Mucosa of descending colon (tissue), 3 donors: ENCODE measurements around the gene WDR11. TPM values are rescaled to one million over a fixed set of nuclear protein-coding genes. Genes with fewer than 3 reads are reported as not detected.
"Not testable (repeated sequence)": the region's sequence is repeated elsewhere in the genome, so short reads cannot be mapped to it uniquely, and the experiment has no call there.

ENCODE experiments used
- ATAC-seq: fragments of 200-7000 bp; cut with Tn5 transposase; one replicate; pipeline ENCODE4 v1.9.1; 2020; ENCODE audit warnings: mild to moderate bottlenecking, moderate library complexity
- DNase-seq, 3 donors: peaks; one replicate each; pipeline ENCODE4 v3.0.0-alpha.2; 2020
- H3K36me3 ChIP-seq: fragments of 200-600 bp; one replicate; pipeline ENCODE4 v1.8.0; 2021; ENCODE audit warnings: low read depth, mild to moderate bottlenecking
- H3K4me1 ChIP-seq: fragments of 200-600 bp; one replicate; pipeline ENCODE4 v1.8.0; 2021; ENCODE audit warnings: low read depth, mild to moderate bottlenecking
- H3K4me3 ChIP-seq: fragments of 200-600 bp; one replicate; pipeline ENCODE4 v1.8.0; 2021; ENCODE audit warnings: mild to moderate bottlenecking
- H3K9me3 ChIP-seq: fragments of 200-600 bp; one replicate; pipeline ENCODE4 v1.8.0; 2021; ENCODE audit warnings: mild to moderate bottlenecking
- intact Hi-C, 2 donors: fragments of 100-400 bp; cut with DNase I in 1 of 2; cut with micrococcal nuclease in 1 of 2; formaldehyde crosslinking; loops; one replicate each; pipeline versions ENCODE4 v1.11.0 to v1.11.1; 2022; cut with DNase I, micrococcal nuclease
- total RNA-seq, 3 donors: library from RNA; stranded (reverse); fragmentation: NEBNext Ultra II Directional in 2 of 3; extraction: Animal tissue kit (Norgen Biotek cat#: 25700) in 2 of 3; gene quantifications; one replicate each; pipeline versions ENCODE4 v1.2.1 to v1.2.4, GENCODE V29; 2021 to 2023
- TF ChIP-seq, protein P1 (sequence below): fragments of 200-600 bp; IDR thresholded peaks from one replicate; pipeline ENCODE4 v1.8.0; 2022; ENCODE audit warnings: antibody characterized with exemption, mild to moderate bottlenecking
- donor health status: DM: no; HTN: no; CAD: no; lungs with moderate emphysema.
- donor health status: DM: no; HTN: no; CAD: no.
- donor health status: DM: no; HTN: yes; CAD: no.

WDR11 gene
- total RNA-seq, 3 donors from 2014 or later: 42.0 to 53.8 (median 44.5) TPM

GRCh38 chr10:120894556-120894955 is 43.4 kb downstream of the WDR11 start:
- ATAC-seq (no peak), DNase-seq (no peak)
- intact Hi-C loops: no loop called here
- Histone ChIP-seq H3K4me3 (no peak overlapping the region), H3K9me3 (no peaks in the 10 kb centered on the region), H3K4me1 (no peaks in the 10 kb centered on the region), H3K36me3 (no peaks in the 10 kb centered on the region)
- TF ChIP-seq, protein P1, sequence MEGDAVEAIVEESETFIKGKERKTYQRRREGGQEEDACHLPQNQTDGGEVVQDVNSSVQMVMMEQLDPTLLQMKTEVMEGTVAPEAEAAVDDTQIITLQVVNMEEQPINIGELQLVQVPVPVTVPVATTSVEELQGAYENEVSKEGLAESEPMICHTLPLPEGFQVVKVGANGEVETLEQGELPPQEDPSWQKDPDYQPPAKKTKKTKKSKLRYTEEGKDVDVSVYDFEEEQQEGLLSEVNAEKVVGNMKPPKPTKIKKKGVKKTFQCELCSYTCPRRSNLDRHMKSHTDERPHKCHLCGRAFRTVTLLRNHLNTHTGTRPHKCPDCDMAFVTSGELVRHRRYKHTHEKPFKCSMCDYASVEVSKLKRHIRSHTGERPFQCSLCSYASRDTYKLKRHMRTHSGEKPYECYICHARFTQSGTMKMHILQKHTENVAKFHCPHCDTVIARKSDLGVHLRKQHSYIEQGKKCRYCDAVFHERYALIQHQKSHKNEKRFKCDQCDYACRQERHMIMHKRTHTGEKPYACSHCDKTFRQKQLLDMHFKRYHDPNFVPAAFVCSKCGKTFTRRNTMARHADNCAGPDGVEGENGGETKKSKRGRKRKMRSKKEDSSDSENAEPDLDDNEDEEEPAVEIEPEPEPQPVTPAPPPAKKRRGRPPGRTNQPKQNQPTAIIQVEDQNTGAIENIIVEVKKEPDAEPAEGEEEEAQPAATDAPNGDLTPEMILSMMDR: no peak

DNA sequence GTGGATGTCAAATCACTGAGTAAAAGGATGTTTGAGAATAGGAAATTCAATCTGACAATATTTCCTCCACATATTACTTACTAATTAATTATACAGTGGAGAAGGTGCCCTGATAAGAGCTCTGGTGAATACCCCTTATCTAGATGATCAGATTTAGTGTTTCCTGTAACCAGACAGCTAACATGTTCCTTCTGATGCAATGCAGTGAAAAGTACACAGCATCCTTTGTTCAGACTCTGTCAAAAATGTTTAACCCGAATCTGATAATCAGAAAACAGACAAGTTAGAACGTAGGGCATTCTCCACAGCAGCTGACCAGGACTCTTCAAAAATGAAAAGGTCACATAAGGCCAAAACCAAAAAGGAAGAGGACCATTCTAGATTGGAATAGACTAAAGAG is 46.2 kb downstream of the WDR11 start:
- ATAC-seq: no peak

DNA sequence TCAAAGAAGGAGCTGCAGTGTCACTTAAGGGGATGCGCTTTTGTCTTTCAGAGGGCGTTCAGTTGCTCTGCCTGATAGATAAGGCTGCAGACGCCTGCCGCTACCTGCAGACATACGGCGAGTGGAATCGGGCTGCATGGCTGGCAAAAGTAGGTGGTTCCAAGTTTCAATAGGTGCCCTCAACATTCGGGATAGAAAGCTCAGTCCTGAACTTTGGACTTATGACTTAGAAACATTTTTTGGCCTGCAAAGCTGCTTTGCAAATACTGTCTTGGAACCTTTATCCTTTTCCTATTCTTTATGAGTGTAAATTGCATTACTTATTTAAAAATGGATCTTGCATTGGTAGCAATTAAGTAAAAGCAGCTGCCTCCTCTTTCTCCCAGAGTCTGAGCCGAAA is 54.1 kb downstream of the WDR11 start:
- Histone ChIP-seq H3K36me3 (peaks cover 21% of the 10 kb centered on the region), H3K4me1 (no peaks in the 10 kb centered on the region), H3K4me3 (no peak overlapping the region), H3K9me3 (peaks cover 10% of the 10 kb centered on the region)
- intact Hi-C loops: no loop called here
- DNase-seq (no peak), ATAC-seq (no peak)
- TF ChIP-seq, protein P1: no peak

More for the DNA sequence above, 46.2 kb downstream of the WDR11 start:
- intact Hi-C loops: no loop called here
- Histone ChIP-seq H3K4me1 (no peaks in the 10 kb centered on the region), H3K4me3 (no peak overlapping the region), H3K9me3 (no peaks in the 10 kb centered on the region), H3K36me3 (no peaks in the 10 kb centered on the region)
- TF ChIP-seq, protein P1: no peak
- DNase-seq: no peak

GRCh38 chr10:120917521-120918250 is 66.5 kb downstream of the WDR11 start:
- H3K4me1 ChIP-seq: no peaks in the 10 kb centered on the region
- DNase-seq (no peak), ATAC-seq (no peak)
- TF ChIP-seq, protein P1: no peak
- intact Hi-C loops: no loop called here
- no peaks in the 10 kb centered on the region for H3K36me3 ChIP-seq
- H3K4me3 ChIP-seq: no peak overlapping the region
- H3K9me3 ChIP-seq: no peaks in the 10 kb centered on the region

DNA sequence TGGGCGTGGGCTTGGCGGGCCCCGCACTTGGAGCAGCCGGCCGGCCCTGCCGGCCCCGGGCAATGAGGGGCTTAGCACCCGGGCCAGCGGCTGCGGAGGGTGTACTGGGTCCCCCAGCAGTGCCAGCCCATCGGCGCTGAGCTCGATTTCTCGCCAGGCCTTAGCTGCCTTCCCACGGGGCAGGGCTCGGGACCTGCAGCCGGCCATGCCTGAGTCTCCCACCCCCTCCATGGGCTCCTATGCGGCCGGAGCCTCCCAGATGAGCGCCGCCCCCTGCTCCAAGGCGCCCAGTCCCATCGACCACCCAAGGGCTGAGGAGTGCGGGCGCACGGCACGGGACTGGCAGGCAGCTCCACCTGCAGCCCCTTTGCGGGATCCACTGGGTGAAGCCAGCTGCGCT is 72.7 kb downstream of the WDR11 start:
- H3K9me3 ChIP-seq, intact Hi-C loops, H3K4me3 ChIP-seq, H3K36me3 ChIP-seq, DNase-seq, H3K4me1 ChIP-seq, ATAC-seq: not testable (repeated sequence)

DNA sequence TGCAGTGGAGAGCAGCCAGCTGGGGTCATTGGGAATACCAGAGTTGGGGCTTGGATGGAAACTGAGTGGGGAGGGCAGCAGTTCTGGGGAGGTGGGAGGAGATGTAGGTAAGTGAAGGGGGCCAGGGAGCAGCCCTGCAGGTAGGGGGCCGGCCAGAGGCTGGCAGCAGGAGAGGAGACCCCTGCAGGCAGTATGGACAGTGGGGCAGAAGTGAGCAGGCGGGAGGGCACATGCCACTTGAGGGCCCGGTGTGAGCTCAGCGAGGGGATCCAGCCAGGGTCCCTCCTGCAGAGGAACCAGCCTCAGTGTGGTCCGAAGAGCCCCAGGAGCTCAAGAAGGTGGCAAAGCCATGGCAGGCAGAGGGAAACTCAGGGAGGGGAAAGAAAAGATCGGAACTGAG is 75.4 kb downstream of the WDR11 start:
- Histone ChIP-seq H3K4me3 (no peak overlapping the region), H3K4me1 (no peaks in the 10 kb centered on the region), H3K36me3 (no peaks in the 10 kb centered on the region), H3K9me3 (no peaks in the 10 kb centered on the region)
- TF ChIP-seq, protein P1: no peak
- ATAC-seq: no peak
- no peak for DNase-seq
- intact Hi-C loops: no loop called here
